SW480 (cell line): ENCODE results near the gene KRT6A.

Experiments used
- DNase-seq: peaks from one replicate; pipeline ENCODE4 v3.0.0-alpha.2; 2016; ENCODE audit warnings: low spot score

KRT6A gene

GRCh38 chr12:52493172-52493571, at the start of gene KRT6A:
KRT6A (minus strand) TSS chr12:52493257; CDS start chr12:52493188, 69 bp downstream.
- DNase-seq, result no peak

GRCh38 chr12:52542157-52542556, 49.1 kb upstream of the KRT6A start:
- no peak for DNase-seq

GRCh38 chr12:52541709-52542108, 48.7 kb upstream of the KRT6A start:
- DNase-seq, result no peak

DNA sequence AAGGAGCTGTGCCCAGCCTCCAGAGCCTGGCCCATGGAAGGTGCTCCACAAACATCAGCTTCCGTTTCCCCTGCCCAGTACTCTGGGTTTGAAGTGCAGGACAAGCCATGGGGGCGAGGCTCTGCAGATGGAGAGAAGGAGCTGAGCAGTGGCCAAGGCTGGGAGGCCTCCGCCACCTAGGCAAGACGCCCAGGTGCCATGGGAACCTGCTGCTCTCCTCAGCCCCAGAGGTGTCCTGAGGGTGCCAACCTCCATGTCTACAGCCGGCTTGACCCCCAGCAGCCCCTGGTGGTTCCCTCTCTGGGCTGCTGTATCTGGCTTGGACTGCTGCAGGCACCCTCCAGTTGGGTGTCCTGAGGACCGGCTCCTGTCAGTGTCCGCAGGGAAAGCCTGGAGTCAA, 47.5 kb upstream of the KRT6A start:
- DNase-seq, result no peak

DNA sequence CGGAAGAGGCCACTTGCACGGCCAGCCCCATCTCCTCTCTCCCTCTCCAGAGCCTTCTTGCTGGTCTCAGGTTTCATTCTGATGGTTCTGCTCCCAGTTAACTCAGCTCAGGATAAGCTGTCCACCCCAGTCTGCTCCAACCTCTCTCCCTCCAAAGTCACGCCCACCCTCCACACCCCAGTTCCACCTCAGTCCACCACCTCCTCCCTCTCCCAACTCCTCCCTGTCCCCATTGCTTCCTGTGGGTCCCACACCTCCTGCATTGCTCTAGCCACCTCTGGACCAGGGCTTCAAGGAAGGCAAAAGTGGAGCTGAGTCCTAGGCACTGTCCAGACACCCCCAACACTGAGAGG, 46.7 kb upstream of the KRT6A start:
- DNase-seq, result peak; percentile 36

- peak; percentile 55 for DNase-seq
Measured at GRCh38 chr12:52539083-52539820, 46.2 kb upstream of the KRT6A start.

- DNase-seq, result no peak
Measured at GRCh38 chr12:52537101-52537500, 44.0 kb upstream of the KRT6A start.

GRCh38 chr12:52535574-52535973, 42.5 kb upstream of the KRT6A start:
- no peak for DNase-seq

GRCh38 chr12:52534482-52534881, 41.4 kb upstream of the KRT6A start:
- no peak for DNase-seq

DNA sequence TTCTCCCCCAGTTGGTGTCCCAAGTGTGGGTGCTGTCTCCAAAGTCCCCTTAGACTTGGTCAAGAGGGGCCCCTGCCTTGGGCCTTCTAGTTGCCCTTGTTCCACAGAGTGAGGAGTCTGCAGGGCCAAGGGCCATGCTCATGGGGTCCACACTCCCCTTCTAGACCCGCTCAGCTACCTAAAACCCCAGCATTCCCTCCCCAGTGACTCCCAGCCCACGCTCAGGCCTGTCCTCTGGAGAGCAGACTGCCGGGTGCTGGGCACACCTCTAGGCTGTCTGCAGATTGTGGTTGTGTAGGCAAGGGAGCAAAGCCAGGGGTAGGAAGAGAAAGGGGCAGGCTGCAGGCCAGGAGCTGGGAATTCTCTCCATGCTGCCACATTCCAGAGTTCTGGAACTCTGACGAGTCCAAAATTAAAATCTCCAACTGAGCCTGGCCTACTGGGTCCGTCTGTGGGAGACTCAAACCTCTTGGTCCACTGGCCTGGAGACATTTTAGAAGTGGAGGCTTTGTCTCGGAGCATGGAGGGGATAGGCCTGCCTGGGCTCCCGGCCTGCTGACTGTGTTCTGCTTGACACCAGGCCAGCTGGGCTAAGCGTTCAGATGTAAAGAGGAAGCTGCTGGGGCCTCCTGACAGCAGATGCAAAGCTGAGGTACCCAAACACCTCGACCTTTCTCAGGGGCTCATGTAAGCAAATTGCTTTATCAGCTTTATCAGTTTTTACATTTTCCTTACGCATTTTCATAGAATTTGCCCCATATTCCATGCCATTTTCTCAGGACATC, 40.8 kb upstream of the KRT6A start:
- DNase-seq, result no peak

DNA sequence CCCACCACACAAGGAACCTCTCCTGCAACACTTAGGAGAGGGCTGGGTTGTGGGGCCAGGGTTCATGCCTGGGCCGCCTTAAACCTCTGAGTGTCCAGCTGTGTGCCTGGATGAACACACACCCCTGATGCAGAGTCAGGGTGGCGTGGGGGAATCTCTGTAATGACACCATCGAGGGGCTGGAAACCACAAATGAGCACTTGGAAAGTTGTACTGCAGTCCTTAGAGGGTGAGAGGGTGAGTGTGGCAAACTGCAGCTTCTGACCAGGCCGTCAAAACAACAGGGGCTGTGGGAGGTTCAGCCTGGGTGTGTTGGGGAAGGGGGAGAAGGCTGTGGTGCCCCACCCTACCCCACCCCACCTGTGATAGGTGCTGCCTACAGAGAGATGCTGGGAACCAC, 39.6 kb upstream of the KRT6A start:
- DNase-seq, result no peak

DNA sequence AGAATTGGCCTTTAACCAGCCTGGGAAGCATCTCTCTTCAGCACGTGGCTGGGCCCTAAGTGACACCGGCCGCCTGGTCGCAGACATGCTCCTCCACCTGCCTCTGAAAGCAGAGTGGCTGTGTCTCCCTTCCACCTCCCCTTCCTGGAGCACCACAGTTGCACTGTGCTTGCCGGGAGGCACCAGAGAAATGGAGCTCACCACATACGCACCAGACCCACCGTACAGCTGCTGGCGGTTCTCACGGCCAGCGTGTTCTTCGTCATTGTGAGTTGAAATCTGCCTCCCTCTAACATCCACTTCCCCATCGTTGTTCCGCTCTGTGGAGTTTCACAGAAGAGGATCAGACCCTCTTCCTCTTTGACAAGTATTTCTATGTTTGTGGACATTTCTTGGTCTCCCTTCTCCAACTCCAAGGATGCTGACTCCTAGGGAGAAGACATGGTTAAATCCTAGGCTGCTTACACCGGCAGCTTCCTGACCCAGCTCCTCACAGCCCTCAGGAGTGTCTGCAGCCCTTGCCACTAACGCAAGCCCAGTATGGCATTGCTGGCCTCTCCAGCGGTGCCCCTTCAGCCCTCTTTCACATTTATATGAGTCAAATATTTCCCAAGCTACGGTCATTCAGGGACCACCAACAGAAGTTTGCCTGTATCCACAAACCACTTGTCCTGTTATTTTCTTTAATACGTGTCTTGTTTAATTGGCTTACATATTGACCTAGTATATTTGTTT, 38.7 kb upstream of the KRT6A start:
- no peak for DNase-seq

DNA sequence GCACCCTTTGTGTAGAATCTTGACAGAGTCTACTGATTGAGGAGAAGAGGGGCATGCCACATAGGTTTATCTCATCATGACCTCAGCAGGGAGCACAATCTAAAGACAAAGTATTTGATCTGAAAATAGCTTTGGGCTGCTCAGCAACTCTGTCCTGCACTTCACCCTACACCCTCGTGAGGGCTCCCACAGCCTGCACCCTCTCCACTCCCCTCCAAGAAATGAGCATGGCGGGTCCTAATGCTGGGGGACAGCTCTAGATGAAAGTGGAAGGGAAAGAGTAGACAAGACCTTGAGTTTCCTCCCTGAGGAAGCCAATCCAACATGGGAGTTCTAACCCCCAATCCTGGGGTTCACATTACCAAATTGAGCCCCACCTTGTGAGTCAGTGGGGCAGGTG, 37.8 kb upstream of the KRT6A start:
- DNase-seq, result no peak

DNA sequence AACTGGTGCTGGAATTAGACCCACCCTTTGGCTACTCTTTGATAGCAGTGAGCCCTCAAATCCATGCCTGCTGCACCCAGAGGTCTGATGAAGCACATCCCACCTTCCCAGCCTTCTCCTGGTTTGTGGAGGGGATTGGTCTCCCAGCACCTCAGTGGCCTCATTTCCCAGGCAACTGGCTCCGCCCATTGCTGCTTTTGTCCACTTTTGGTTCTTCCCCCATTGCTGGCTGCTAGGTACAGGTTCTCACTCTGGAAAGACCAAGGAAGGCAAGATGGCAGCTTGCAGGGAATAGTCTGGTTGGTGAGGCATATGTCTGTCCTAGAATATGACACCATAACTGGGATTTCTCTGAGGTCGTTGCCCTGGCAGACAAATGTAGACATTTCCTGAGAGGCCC, 37.3 kb upstream of the KRT6A start:
- no peak for DNase-seq

- no peak for DNase-seq
Measured at GRCh38 chr12:52529846-52530245, 36.8 kb upstream of the KRT6A start.

GRCh38 chr12:52529417-52529816, 36.4 kb upstream of the KRT6A start:
- no peak for DNase-seq

DNA sequence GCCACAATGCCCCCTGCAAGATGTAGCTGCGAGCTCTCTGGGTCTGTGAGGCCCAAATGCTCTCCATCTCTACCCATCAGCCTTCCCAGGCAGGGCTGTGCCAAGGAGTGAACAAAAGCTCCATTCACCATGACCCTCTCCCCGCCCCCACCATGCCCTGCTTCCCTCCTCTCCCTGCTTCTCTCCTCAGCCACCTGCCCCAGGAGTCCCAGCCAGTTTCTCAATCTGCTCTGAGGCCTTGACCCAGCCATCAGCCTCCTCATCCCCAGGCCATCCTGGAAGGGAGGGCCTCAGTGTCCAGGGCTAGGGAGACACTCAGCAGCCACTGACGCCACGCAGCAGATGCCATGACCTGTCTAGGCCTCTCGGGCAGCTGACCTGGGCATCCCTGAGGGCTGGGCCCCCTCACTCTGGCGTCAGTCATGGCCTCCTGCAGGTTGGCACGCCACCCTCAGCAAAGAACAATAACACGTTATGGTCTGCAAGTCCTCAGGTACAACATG, 35.6 kb upstream of the KRT6A start:
- DNase-seq, result no peak

- no peak for DNase-seq
Measured at GRCh38 chr12:52527121-52527800, 34.2 kb upstream of the KRT6A start.

DNA sequence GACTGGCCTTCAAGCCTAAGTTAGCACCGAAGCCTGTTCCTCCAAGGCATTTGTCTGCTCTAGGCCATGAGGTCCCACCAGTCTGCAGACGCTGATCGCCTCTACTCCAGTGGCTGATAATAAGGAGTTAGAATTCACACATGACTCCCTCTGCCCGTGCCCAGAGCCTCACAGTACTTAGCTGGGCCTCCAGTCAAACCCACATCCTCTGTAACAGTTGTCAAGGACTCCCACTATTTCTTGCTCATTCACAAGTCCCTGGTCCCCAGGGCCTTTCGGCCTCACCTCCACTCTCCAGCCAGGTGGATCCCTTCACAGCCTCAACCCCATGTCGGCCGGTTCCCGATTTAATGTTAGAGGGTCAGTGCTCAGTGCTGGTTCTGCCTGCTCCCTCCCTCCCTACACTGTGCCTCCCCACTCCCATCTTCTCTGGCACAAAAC, 33.5 kb upstream of the KRT6A start:
- DNase-seq, result no peak

- DNase-seq, result no peak
Measured at GRCh38 chr12:52525661-52526499, 32.8 kb upstream of the KRT6A start.

GRCh38 chr12:52524898-52525591, 32.0 kb upstream of the KRT6A start:
- DNase-seq, result peak; percentile 60
